K562 (cell line): ENCODE measurements around the gene KCNN3. TPM values are rescaled to one million over a fixed set of nuclear protein-coding genes. Genes with fewer than 3 reads are reported as not detected.

Experiments
- ATAC-seq: fragments of 200-7000 bp; cut with Tn5 transposase; 3 replicates; pipeline ENCODE4 v1.9.1; 2020; ENCODE audit warnings: moderate library complexity
- BruUV-seq: library from RNA; stranded (reverse); fragments of 400-500 nt; replicated peaks from 2 replicates; lab custom pipeline; 2021; lab: Mats Ljungman, UMichigan
- CTCF ChIA-PET: fragments of 300-600 bp; formaldehyde crosslinking; extraction: SDS; loops from one replicate; lab custom pipeline; 2021; ENCODE audit warnings: low intra/inter-chr PET ratio; lab: Yijun Ruan, JAX
- POLR2A ChIA-PET: fragments of 300-600, 350-650 bp; sonication (Branson Sonifier 250); formaldehyde crosslinking; extraction: SDS; loops from one replicate; lab custom pipeline; 2021; ENCODE audit warnings: antibody characterized with exemption, inconsistent platforms; lab: Yijun Ruan, JAX
- DNase-seq, 4 experiments: peaks; one replicate each; pipeline versions ENCODE4 v3.0.0 to v3.0.0-alpha.2; 2011 to 2018; ENCODE audit warnings: low spot score in 3 of 4, mixed read lengths in 3 of 4; ENCODE audit errors: extremely low read depth in 1 of 4
- FAIRE-seq: peaks from 2 replicates; lab custom pipeline; 2011; peaks lifted over from hg19 to GRCh38; lab: Jason Lieb, UNC
- H2AFZ ChIP-seq: 2 replicates; pipeline ENCODE4 v1.6.0; 2011; ENCODE audit warnings: low read depth, low read length, control low read depth, inconsistent platforms
- H3K27ac ChIP-seq: fragments of 200-600 bp; 3 replicates; pipeline ENCODE4 v1.8.0; 2011; ENCODE audit warnings: low read depth, mild to moderate bottlenecking, control low read depth, inconsistent platforms, low read length, moderate library complexity, mixed read lengths; ENCODE audit errors: extremely low read depth
- H3K27me3 ChIP-seq, 2 experiments: fragments of 300-600 bp in 1 of 2; 2 replicates in 1 of 2; 3 replicates in 1 of 2; pipeline versions ENCODE4 v1.6.0 to v1.8.0; 2011; ENCODE audit warnings: inconsistent platforms in 2 of 2, low read length in 2 of 2, mild to moderate bottlenecking in 1 of 2, mixed read lengths in 1 of 2, moderate library complexity in 1 of 2; ENCODE audit not compliant: control insufficient read depth in 2 of 2, insufficient read depth in 2 of 2
- H3K36me3 ChIP-seq: fragments of 300-600 bp; 3 replicates; pipeline ENCODE4 v1.8.0; 2011; ENCODE audit warnings: mild to moderate bottlenecking, low read length, inconsistent platforms; ENCODE audit not compliant: control insufficient read depth, insufficient read depth
- H3K4me1 ChIP-seq, 2 experiments: fragments of 200-600 bp in 1 of 2; replicated peaks in 1 of 2; 2 replicates in 1 of 2; 3 replicates in 1 of 2; pipeline versions ENCODE4 v1.5.1 to v1.8.0; 2011; ENCODE audit warnings: inconsistent platforms in 2 of 2, low read length in 2 of 2, mild to moderate bottlenecking in 1 of 2, mixed read lengths in 1 of 2, moderate library complexity in 1 of 2; ENCODE audit not compliant: control insufficient read depth in 2 of 2, insufficient read depth in 2 of 2
- H3K4me2 ChIP-seq: 2 replicates; pipeline ENCODE4 v1.6.1; 2011; ENCODE audit warnings: low read length, control low read depth, inconsistent platforms, mixed read lengths; ENCODE audit not compliant: insufficient read depth
- H3K4me3 ChIP-seq: fragments of 200-600 bp; sonication (generic), shearing (Covaris generic); 2 replicates; pipeline ENCODE4 v1.5.1; 2016; ENCODE audit warnings: control low read depth, inconsistent platforms
- H3K79me2 ChIP-seq: fragments of 200-600 bp; 3 replicates; pipeline ENCODE4 v1.8.0; 2011; ENCODE audit warnings: low read length, inconsistent platforms; ENCODE audit not compliant: control insufficient read depth, insufficient read depth
- H3K9ac ChIP-seq, 2 experiments: 2 replicates each; pipeline versions ENCODE4 v1.6.0 to v1.6.1; 2011; ENCODE audit warnings: low read depth in 2 of 2, low read length in 2 of 2, control low read depth in 1 of 2, inconsistent platforms in 1 of 2, mild to moderate bottlenecking in 1 of 2, mixed read lengths in 1 of 2; ENCODE audit not compliant: insufficient read depth in 1 of 2
- H3K9me1 ChIP-seq: one replicate; pipeline ENCODE4 v1.6.0; 2011; ENCODE audit warnings: inconsistent platforms, mild to moderate bottlenecking, low read length, moderate library complexity; ENCODE audit not compliant: control insufficient read depth, insufficient read depth
- H3K9me3 ChIP-seq: replicated peaks from 2 replicates; pipeline ENCODE4 v1.5.1; 2011; ENCODE audit warnings: low read depth, low read length, inconsistent platforms; ENCODE audit not compliant: control insufficient read depth, insufficient read depth
- H4K20me1 ChIP-seq: replicated peaks from 2 replicates; pipeline ENCODE4 v1.6.1; 2011; ENCODE audit warnings: low read length, inconsistent platforms, mixed read lengths; ENCODE audit not compliant: control insufficient read depth, insufficient read depth
- ELK3 ChIP-seq: fragments of 450-650 bp; formaldehyde crosslinking; IDR thresholded peaks from 2 replicates; pipeline ENCODE4 v1.4.0; 2020; ENCODE audit warnings: mild to moderate bottlenecking
- ETV6 ChIP-seq, 3 experiments: fragments of 150-350 bp in 1 of 3; sonication (generic) in 1 of 3; formaldehyde crosslinking in 1 of 3; IDR thresholded peaks; 2 replicates each; pipeline versions ENCODE4 v1.6.1 to v1.8.0; 2014 to 2022; ENCODE audit warnings: borderline replicate concordance in 2 of 3, low read depth in 2 of 3, antibody characterized with exemption in 1 of 3, low read length in 1 of 3, mild to moderate bottlenecking in 1 of 3, missing genetic modification reagents in 1 of 3
- HNRNPL ChIP-seq: fragments of 200-400 bp; formaldehyde crosslinking; IDR thresholded peaks from 2 replicates; pipeline ENCODE4 v1.6.1; 2017; ENCODE audit warnings: low read depth, mild to moderate bottlenecking, low read length
- IRF9 ChIP-seq: fragments of 450-650 bp; IDR thresholded peaks from 2 replicates; pipeline ENCODE4 v1.6.1; 2016; ENCODE audit warnings: missing biosample characterization, missing genetic modification characterization
- PCBP1 ChIP-seq: fragments of 200-400 bp; formaldehyde crosslinking; IDR thresholded peaks from 2 replicates; pipeline ENCODE4 v1.6.1; 2018; ENCODE audit warnings: mild to moderate bottlenecking, low read depth, low read length; ENCODE audit not compliant: poor library complexity, severe bottlenecking
- SREBF1 ChIP-seq: fragments of 150-350 bp; IDR thresholded peaks from 2 replicates; pipeline ENCODE4 v1.6.1; 2014; ENCODE audit warnings: antibody characterized with exemption, low read depth, low read length, borderline replicate concordance
- TBP ChIP-seq: optimal IDR thresholded peaks from 2 replicates; pipeline ENCODE3; 2011; ENCODE audit warnings: low read depth, low read length, improper control_type of control experiment
- ZNF232 ChIP-seq: sonication (generic); formaldehyde crosslinking; IDR thresholded peaks from 2 replicates; pipeline ENCODE4 v1.8.0; 2022; ENCODE audit warnings: mild to moderate bottlenecking, missing genetic modification reagents
- ZNF253 ChIP-seq: fragments of 250-450 bp; sonication (Bioruptor Pico); conservative IDR thresholded peaks from 2 replicates; pipeline ENCODE4 v1.6.1; 2021; ENCODE audit warnings: mild to moderate bottlenecking
- ZNF589 ChIP-seq: fragments of 200-800 bp; sonication (Bioruptor generic); IDR thresholded peaks from 2 replicates; pipeline ENCODE4 v1.6.1; 2016; ENCODE audit warnings: low read depth, missing genetic modification characterization, missing compliant biosample characterization
- ZSCAN32 ChIP-seq: fragments of 450-650 bp; formaldehyde crosslinking; IDR thresholded peaks from 2 replicates; pipeline ENCODE4 v1.4.0; 2020; ENCODE audit warnings: mild to moderate bottlenecking, moderate library complexity
- WGBS: fragments of 100-300 bp; shearing (Covaris generic); methylation state at CpG from one replicate; pipeline ENCODE4 v1.1.6; 2016; ENCODE audit warnings: low coverage, mixed read lengths; ENCODE audit not compliant: insufficient coverage; ENCODE audit errors: missing lambda C conversion rate; 5-methylcytosine and 5-hydroxymethylcytosine counted together
- in situ Hi-C: fragments of 300-500 bp; cut with MboI; formaldehyde crosslinking; loops from 4 replicates; pipeline ENCODE4 v1.15.0; 2018; ENCODE audit warnings: inconsistent platforms, mixed read lengths
- intact Hi-C: fragments of 100-400 bp; cut with micrococcal nuclease; formaldehyde crosslinking; loops from 2 replicates; pipeline ENCODE4 v1.14.2; 2022
- polyA plus RNA-seq, 8 experiments: library from polyadenylated mRNA; depleted of rRNA in 4 of 8; stranded (reverse) in 5 of 8; unstranded in 3 of 8; fragments of >200 nt; fragmentation: Nextera tagmentation in 2 of 8; fragmentation: Illumina TruSeq in 1 of 8; extraction: Ambion mirVana in 2 of 8; extraction: Trizol in 1 of 8; gene quantifications; 2 replicates each; pipeline versions ENCODE4 v1.2.1 to v1.2.3, GENCODE V29; 2011 to 2014; ENCODE audit warnings: inconsistent platforms in 1 of 8, missing spikeins in 1 of 8
- total RNA-seq, 7 experiments: library from RNA; depleted of rRNA in 6 of 7; stranded (reverse); fragments of >200 nt in 6 of 7; fragmentation: Illumina TruSeq in 2 of 7; extraction: Trizol in 2 of 7; gene quantifications; 2 replicates each; pipeline versions ENCODE4 v1.2.1 to v1.2.3, GENCODE V29; 2011 to 2021; ENCODE audit warnings: low replicate concordance in 1 of 7

Gene KCNN3
- total and polyA plus RNA-seq, 9 of the 15 experiments (the other 6 are each of a cell fraction or from before 2014, with no cell fraction given): 0.02 to 0.03 TPM; not detected in 7

- H3K4me1 ChIP-seq: peaks cover 0 to 13% of the 10 kb centered on the region in 2 experiments; a peak in 1 of 5 replicates
- TF ChIP-seq ETV6 (IDR thresholded peaks at IDR 0.05; ENCODE audit: borderline replicate concordance in 1 of 2, low read depth in 2 of 2, low read length in 1 of 2) (no peak), ETV6 (CRISPR knock-in tag; IDR thresholded peaks at IDR 0.05; ENCODE audit: borderline replicate concordance) (no peak), SREBF1 (no peak), ZSCAN32 (CRISPR knock-in tag) (no peak), ZNF253 (CRISPR knock-in tag) (no peak), ELK3 (CRISPR knock-in tag) (no peak), IRF9 (no peak), HNRNPL (no peak), TBP (no peak), PCBP1 (no peak), ZNF232 (no peak), ZNF589 (CRISPR knock-in tag) (no peak)
- H3K4me2 ChIP-seq: no peak overlapping the region
- H3K27me3 ChIP-seq: peaks cover 39 to 68% of the 10 kb centered on the region in 2 experiments
- no peaks in the 10 kb centered on the region for H3K9me1 ChIP-seq
- POLR2A ChIA-PET: interaction anchor here (0.6 to 2.0 kb wide), 3 partner anchors 10 to 46 kb away, joined by 3 to 7 read pairs (median 5); no protein-coding TSS in a partner anchor
- H4K20me1 ChIP-seq: peaks cover 11% of the 10 kb centered on the region; the same call in 1 of the 2 replicates
- no peaks in the 10 kb centered on the region for H3K79me2 ChIP-seq
- WGBS: 2% methylated on average over 13 of the region's 13 CpGs
- no peak overlapping the region for H3K27ac ChIP-seq
- H3K36me3 ChIP-seq: no peaks in the 10 kb centered on the region
- no peaks in the 10 kb centered on the region for H3K9me3 ChIP-seq
- in situ Hi-C loops: no loop called here
- no peak overlapping the region; a peak in 1 of 4 replicates for H3K9ac ChIP-seq
- CTCF ChIA-PET: interaction anchor here (0.5 kb wide), 1 partner anchor 14 kb away, joined by 3 read pairs; no protein-coding TSS in a partner anchor
- no peak for DNase-seq
- BruUV-seq: no TSS peak
- no peak for FAIRE-seq
- no peak overlapping the region for H3K4me3 ChIP-seq
- H2AFZ ChIP-seq: no peak overlapping the region
- ATAC-seq: no peak
- intact Hi-C loops: no loop called here
Observed at GRCh38 chr1:154847891-154848290, 22.2 kb downstream of the KCNN3 start.
